Measurements from ENCODE around the gene INPP5E.

The INPP5E gene

DNA sequence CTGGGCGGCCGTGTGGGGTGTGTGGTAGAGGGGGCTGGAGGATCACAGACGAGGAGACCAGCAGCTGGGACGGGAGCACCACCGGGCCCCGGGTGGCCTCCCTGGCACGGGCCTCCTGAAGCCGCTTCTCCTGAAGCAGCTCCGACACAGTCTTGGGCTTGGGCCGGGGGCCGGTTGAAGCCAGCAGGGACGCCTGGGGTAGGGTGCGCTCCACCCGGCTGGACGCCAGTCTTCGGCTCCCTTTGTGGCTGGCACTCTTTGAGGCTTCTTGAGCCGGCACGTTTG is 60.7 kb downstream of the INPP5E start:
- TF ChIP-seq GATA1 (IDR thresholded peaks at IDR 0.05; ENCODE audit: low read depth, low read length) (no peak), POLR2A (IDR thresholded peaks at IDR 0.05; ENCODE audit: low read length) (no peak)
- DNase-seq = no peak

All from erythroblast (primary cell).